Neuronal stem cell (in vitro differentiated cells): ENCODE measurements around the gene DBF4B.

Experiments used
- DNase-seq: peaks from one replicate; pipeline ENCODE4 v3.0.0-alpha.2; 2013; ENCODE audit warnings: low spot score
- H2AFZ ChIP-seq: one replicate; pipeline ENCODE4 v1.6.1; 2013; ENCODE audit warnings: mild to moderate bottlenecking, low read length, inconsistent platforms
- H2AK5ac ChIP-seq: 2 replicates; pipeline ENCODE4 v1.6.1; 2013; ENCODE audit warnings: low read depth, mild to moderate bottlenecking, inconsistent platforms, low read length, moderate library complexity, mixed read lengths
- H2BK120ac ChIP-seq: 2 replicates; pipeline ENCODE4 v1.6.1; 2013; ENCODE audit warnings: low read depth, mild to moderate bottlenecking, inconsistent platforms, low read length, moderate library complexity, mixed read lengths
- H2BK12ac ChIP-seq: one replicate; pipeline ENCODE4 v1.6.1; 2013; ENCODE audit warnings: low read length, inconsistent platforms
- H2BK15ac ChIP-seq: 2 replicates; pipeline ENCODE4 v1.6.1; 2013; ENCODE audit warnings: mild to moderate bottlenecking, low read length, inconsistent platforms, mixed read lengths
- H2BK5ac ChIP-seq: one replicate; pipeline ENCODE4 v1.6.1; 2013; ENCODE audit warnings: inconsistent platforms, mild to moderate bottlenecking, low read length, moderate library complexity
- H3K14ac ChIP-seq: one replicate; pipeline ENCODE4 v1.6.1; 2013; ENCODE audit warnings: low read length, inconsistent platforms
- H3K18ac ChIP-seq: 2 replicates; pipeline ENCODE4 v1.6.1; 2013; ENCODE audit warnings: low read length, inconsistent platforms
- H3K23ac ChIP-seq: 2 replicates; pipeline ENCODE4 v1.6.1; 2013; ENCODE audit warnings: low read depth, mild to moderate bottlenecking, mixed read lengths, low read length, inconsistent platforms; ENCODE audit not compliant: poor library complexity
- H3K27ac ChIP-seq: replicated peaks from 3 replicates; pipeline ENCODE4 v1.5.1; 2013; ENCODE audit warnings: low read length, inconsistent platforms
- H3K27me3 ChIP-seq, 3 experiments: 2 replicates each; pipeline ENCODE4 v1.6.1; 2013; ENCODE audit warnings: low read length in 3 of 3, mild to moderate bottlenecking in 2 of 3, inconsistent platforms in 1 of 3, low read depth in 1 of 3, mixed read lengths in 1 of 3, moderate library complexity in 1 of 3; ENCODE audit not compliant: control insufficient read depth in 3 of 3, insufficient read depth in 3 of 3
- H3K36me3 ChIP-seq, 2 donors: replicated peaks in 1 of 2; 2 replicates each; pipeline ENCODE4 v1.6.1; 2013; ENCODE audit warnings: low read length in 2 of 2; ENCODE audit not compliant: control insufficient read depth in 2 of 2, insufficient read depth in 2 of 2
- H3K4ac ChIP-seq: 2 replicates; pipeline ENCODE4 v1.6.1; 2013; ENCODE audit warnings: inconsistent platforms, mild to moderate bottlenecking, low read length, moderate library complexity
- H3K4me1 ChIP-seq, 2 donors: 1 replicate in 1 of 2; 2 replicates in 1 of 2; pipeline ENCODE4 v1.6.1; 2013; ENCODE audit warnings: low read length in 2 of 2, low read depth in 1 of 2; ENCODE audit not compliant: control insufficient read depth in 2 of 2, insufficient read depth in 1 of 2
- H3K4me2 ChIP-seq: one replicate; pipeline ENCODE4 v1.6.1; 2013; ENCODE audit warnings: mild to moderate bottlenecking, low read length, inconsistent platforms; ENCODE audit not compliant: insufficient read depth, poor library complexity, severe bottlenecking
- H3K4me3 ChIP-seq, 2 donors: 2 replicates each; pipeline ENCODE4 v1.5.1; 2013; ENCODE audit warnings: low read length in 2 of 2, mild to moderate bottlenecking in 2 of 2, inconsistent platforms in 1 of 2, moderate library complexity in 1 of 2
- H3K79me1 ChIP-seq: one replicate; pipeline ENCODE4 v1.6.1; 2013; ENCODE audit warnings: low read depth, mild to moderate bottlenecking, inconsistent platforms, low read length, moderate library complexity
- H3K9ac ChIP-seq: one replicate; pipeline ENCODE4 v1.6.1; 2013; ENCODE audit warnings: mild to moderate bottlenecking, low read depth, low read length, inconsistent platforms; ENCODE audit not compliant: poor library complexity
- H3K9me3 ChIP-seq, 2 donors: replicated peaks in 1 of 2; 2 replicates each; pipeline versions ENCODE3 to v1.6.1; 2013; ENCODE audit warnings: low read length in 2 of 2, mild to moderate bottlenecking in 2 of 2, inconsistent platforms in 1 of 2, low read depth in 1 of 2, mixed read lengths in 1 of 2, moderate library complexity in 1 of 2; ENCODE audit not compliant: control insufficient read depth in 2 of 2, insufficient read depth in 1 of 2
- H4K8ac ChIP-seq: one replicate; pipeline ENCODE4 v1.6.1; 2013; ENCODE audit warnings: low read depth, mild to moderate bottlenecking, inconsistent platforms, low read length, moderate library complexity
- H4K91ac ChIP-seq: one replicate; pipeline ENCODE4 v1.6.1; 2013; ENCODE audit warnings: low read length, low read depth, mild to moderate bottlenecking, inconsistent platforms; ENCODE audit not compliant: poor library complexity
- WGBS, 2 donors: extraction: QIAGEN DNeasy Blood & Tissue Kit; methylation state at CpG; one replicate each; pipeline ENCODE4 v1.1.7; 2013; ENCODE audit warnings: missing lambda C conversion rate in 2 of 2, mixed read lengths in 1 of 2; ENCODE audit not compliant: insufficient read length in 2 of 2, insufficient replicate concordance in 1 of 2; ENCODE audit errors: extremely low coverage in 2 of 2; 5-methylcytosine and 5-hydroxymethylcytosine counted together

Gene DBF4B

GRCh38 chr17:44759086-44759915 lies 50.8 kb downstream of the DBF4B start:
- Histone ChIP-seq H3K27me3 (peaks cover 2 to 39% (median 29%) of the 10 kb centered on the region in 3 experiments), H2AK5ac (peak overlapping the region; percentile 96), H3K18ac (peak overlapping the region; percentile 93), H3K9ac (peak overlapping the region; percentile 86), H3K27ac (no peak overlapping the region), H2BK120ac (peak overlapping the region; percentile 94), H3K79me1 (peaks cover 1% of the 10 kb centered on the region), H3K23ac (peak overlapping the region; percentile 73), H2BK5ac (peak overlapping the region; percentile 82), H3K14ac (peak overlapping the region; percentile 89), H4K91ac (no peak overlapping the region), H2BK15ac (peak overlapping the region; percentile 99), H3K4me3 (peak overlapping the region; percentile 48 to 74), H3K9me3 (peaks cover 0 to 3% of the 10 kb centered on the region in 2 donors), H3K4me1 (peaks cover 4 to 6% of the 10 kb centered on the region in 2 donors), H2BK12ac (peak overlapping the region; percentile 84), H2AFZ (peak overlapping the region; percentile 89), H3K4me2 (peak overlapping the region; percentile 97), H3K36me3 (no peaks in the 10 kb centered on the region), H4K8ac (no peak overlapping the region), H3K4ac (peak overlapping the region; percentile 76)
- WGBS, 2 donors = no CpG with 5 or more reads among the region's 60 CpGs
- no peak for DNase-seq

- Histone ChIP-seq H2BK12ac (no peak overlapping the region), H3K36me3 (no peaks in the 10 kb centered on the region), H3K27ac (no peak overlapping the region), H3K18ac (peak overlapping the region; percentile 93), H3K4ac (no peak overlapping the region), H3K79me1 (peaks cover 1% of the 10 kb centered on the region), H2BK15ac (peak overlapping the region; percentile 99), H3K9ac (no peak overlapping the region), H3K9me3 (peaks cover 0 to 3% of the 10 kb centered on the region in 2 donors), H3K4me1 (peaks cover 4 to 6% of the 10 kb centered on the region in 2 donors), H2AK5ac (peak overlapping the region; percentile 96), H3K4me3 (no peak overlapping the region), H3K27me3 (peaks cover 2 to 42% (median 29%) of the 10 kb centered on the region in 3 experiments), H2AFZ (peak overlapping the region; percentile 89), H3K23ac (no peak overlapping the region), H4K91ac (no peak overlapping the region), H3K14ac (no peak overlapping the region), H2BK120ac (no peak overlapping the region), H2BK5ac (peak overlapping the region; percentile 82), H4K8ac (no peak overlapping the region), H3K4me2 (no peak overlapping the region)
- WGBS, 2 donors = no CpG with 5 or more reads among the region's 3 CpGs
- DNase-seq = no peak
Observed at GRCh38 chr17:44759916-44760243, 51.4 kb downstream of the DBF4B start.

- Histone ChIP-seq H3K4me3 (no peak overlapping the region), H3K79me1 (peaks cover 1% of the 10 kb centered on the region), H3K18ac (no peak overlapping the region), H3K27ac (no peak overlapping the region), H3K36me3 (no peaks in the 10 kb centered on the region), H4K91ac (no peak overlapping the region), H2AK5ac (no peak overlapping the region), H2AFZ (no peak overlapping the region), H3K27me3 (peaks cover 2 to 42% (median 29%) of the 10 kb centered on the region in 3 experiments), H3K4me2 (no peak overlapping the region), H2BK120ac (no peak overlapping the region), H2BK12ac (no peak overlapping the region), H4K8ac (no peak overlapping the region), H3K9ac (no peak overlapping the region), H3K9me3 (peaks cover 0 to 3% of the 10 kb centered on the region in 2 donors), H2BK5ac (no peak overlapping the region), H3K4me1 (peaks cover 4 to 6% of the 10 kb centered on the region in 2 donors), H3K23ac (no peak overlapping the region), H3K14ac (peak overlapping the region; percentile 9), H2BK15ac (no peak overlapping the region), H3K4ac (no peak overlapping the region)
- no CpG with 5 or more reads among the region's 13 CpGs for WGBS, 2 donors
- no peak for DNase-seq
Observed at GRCh38 chr17:44760474-44761308, 52.2 kb downstream of the DBF4B start.
